Stimulated activated naive CD4-positive, alpha-beta T cell (primary cell): ENCODE data around the gene MYADM.
"Not testable (repeated sequence)": the region's sequence is repeated elsewhere in the genome, so short reads cannot be mapped to it uniquely, and the experiment has no call there.

Experiments used
- DNase-seq, 6 experiments: peaks; one replicate each; lab custom pipeline; 2025; lab: John Stamatoyannopoulos, UW

MYADM gene, protein sequence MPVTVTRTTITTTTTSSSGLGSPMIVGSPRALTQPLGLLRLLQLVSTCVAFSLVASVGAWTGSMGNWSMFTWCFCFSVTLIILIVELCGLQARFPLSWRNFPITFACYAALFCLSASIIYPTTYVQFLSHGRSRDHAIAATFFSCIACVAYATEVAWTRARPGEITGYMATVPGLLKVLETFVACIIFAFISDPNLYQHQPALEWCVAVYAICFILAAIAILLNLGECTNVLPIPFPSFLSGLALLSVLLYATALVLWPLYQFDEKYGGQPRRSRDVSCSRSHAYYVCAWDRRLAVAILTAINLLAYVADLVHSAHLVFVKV

DNA sequence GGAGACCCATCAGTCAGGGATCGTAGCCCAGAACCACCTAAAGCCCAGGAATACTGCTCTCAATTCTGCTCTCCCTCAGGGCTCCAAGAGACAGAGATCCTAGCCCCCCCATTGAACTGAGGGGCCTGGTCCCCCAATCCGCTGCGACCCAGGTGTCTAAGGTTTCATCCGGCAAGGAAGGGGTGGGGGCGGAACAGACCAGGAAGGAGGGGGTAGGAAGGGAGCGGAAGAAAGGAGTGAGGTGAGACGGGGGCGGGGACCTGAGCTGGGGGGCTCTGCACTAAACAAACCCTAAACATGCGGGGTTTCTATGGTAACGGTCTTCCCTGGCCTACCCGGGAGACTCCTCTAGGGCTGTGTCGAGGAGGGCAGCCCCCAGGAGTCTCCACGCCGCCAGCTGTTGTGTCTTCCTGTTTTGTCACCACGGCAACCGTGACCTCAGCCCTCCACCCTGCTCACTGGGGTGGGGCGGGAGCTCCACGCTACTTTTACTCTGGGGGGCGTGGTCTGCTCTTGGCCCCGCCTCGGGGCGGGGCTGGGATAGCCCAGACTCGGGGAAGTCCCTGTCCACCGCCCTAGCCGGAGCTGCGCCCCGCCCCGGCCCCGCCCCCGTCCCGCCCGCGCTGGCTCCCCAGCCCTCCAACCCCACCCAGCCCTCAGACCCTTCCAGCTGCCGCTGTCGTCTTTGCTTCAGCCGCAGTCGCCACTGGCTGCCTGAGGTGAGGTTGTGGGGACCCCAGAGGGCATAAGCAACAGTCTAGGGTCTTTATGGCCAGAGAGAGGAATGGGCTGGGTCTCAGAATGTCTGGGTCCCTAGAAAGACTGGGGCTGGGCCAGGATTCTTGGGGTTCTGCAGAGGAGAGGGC, at the start of gene MYADM:
Gene MYADM (plus strand): TSS at position 659 of the 866 bp plus-strand sequence. CDS start 5,647 bp downstream, outside the sequence.
- DNase-seq: peak; percentile 99 to 100 (median 100)

- no peak for DNase-seq
These were observed 48.9 kb upstream of the MYADM start for GRCh38 chr19:53818756-53819155.

DNA sequence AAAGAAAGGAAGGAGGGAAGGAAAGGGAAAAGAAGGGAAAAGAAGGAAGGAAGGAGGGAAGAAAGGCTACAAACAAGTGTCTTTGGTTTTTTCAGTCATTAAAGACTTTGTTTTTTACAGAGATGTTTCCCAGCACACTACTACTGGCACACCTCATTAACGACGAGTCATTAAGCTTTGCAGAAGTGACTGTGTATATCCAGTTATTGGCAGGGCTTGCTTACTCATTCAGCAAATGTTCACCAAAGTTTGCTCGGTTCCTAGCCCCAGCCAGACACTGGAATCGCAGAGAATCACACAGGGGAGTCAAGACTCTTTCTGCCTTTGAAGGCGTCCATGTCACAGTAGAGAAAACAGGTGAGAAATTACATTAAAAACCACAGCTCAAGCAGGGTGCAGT, 47.8 kb upstream of the MYADM start:
- no peak for DNase-seq

- DNase-seq: no peak
These were observed 44.1 kb upstream of the MYADM start for GRCh38 chr19:53823380-53824120.

DNA sequence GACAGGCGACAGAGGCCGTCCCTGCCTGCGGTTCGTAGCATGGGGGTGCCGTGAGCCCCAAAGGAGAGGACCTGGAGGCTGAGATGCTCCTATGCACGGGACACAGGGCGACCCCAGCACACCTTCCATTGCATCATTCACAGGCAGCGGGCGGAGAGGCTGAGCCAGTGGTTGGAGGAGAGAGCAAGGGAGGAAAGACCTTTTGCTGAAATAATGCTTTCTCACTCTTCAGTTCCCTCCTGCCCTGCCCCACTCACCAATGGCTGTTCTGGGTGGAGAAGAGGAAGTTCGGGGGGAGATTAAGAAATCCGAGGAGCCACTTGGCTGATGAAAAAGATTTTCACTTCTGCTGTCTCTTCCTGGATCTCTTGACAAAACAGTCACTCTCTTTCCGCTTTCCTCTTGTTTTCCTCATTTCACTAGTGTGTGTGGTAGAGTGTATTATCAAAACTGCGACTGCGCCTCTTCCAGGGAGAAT, 43.5 kb upstream of the MYADM start, which contains the start of gene NLRP12:
Gene NLRP12 (minus strand): TSS at position 181 of the 478 bp plus-strand sequence. CDS start 140 bp downstream, at position 41.
- no peak for DNase-seq

DNA sequence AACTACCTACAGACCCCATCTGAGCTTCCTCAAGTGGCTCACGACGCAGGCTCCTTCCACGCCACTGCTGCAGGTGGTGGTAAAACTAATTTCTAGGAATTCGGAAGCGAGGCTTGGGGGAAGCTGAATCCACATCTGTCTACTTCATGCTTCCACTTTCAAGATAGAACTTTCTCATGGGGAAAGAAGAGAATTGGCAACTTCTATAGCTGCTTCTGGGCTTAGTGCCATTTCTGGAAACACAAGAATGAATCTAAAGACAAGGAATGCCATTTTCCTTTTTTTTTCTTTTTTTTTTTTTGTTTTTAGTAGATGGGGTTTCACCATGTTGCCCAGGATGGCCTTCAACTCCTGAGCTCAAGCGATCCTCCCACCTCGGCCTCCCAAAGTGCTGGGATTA, 40.8 kb upstream of the MYADM start:
- DNase-seq: no peak

DNA sequence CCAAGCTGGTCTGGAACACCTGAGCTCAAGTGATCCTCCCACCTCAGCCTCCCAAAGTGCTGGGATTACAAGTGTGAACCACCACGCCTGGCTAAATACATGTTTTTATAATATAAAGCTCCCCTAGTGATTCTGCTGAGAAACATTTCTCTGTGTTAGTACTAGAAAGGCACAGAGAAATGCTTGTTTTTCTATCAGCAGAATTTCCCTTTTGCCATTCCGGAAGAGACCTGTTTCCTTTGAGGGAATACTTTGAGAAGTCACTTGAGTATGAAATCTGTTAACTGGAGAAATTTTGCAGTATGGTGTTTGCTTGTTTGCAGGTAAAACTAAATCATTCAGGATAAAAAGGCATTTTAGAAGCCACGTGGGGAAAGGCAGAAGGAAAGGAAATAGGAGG, 39.2 kb upstream of the MYADM start:
- DNase-seq: no peak

- DNase-seq: not testable (repeated sequence)
These were observed 34.8 kb upstream of the MYADM start for GRCh38 chr19:53832861-53833260.

DNA sequence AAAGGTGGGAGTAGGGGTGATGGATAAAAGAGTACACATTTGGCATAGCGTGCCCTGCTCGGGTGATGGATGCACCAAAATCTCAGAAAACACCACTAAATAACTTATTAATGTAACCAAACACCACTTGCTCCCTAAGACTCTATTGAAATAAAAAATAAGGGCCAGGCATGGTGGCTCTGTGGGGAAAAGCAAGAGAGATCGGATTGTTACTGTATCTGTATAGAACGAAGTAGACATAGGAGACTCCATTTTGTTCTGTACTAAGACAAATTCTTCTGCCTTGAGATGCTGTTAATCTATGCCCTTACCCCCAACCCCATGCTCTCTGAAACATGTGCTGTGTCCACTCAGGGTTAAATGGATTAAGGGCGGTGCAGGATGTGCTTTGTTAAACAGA, 29.2 kb upstream of the MYADM start:
- DNase-seq: not testable (repeated sequence)

- DNase-seq: not testable (repeated sequence)
These were observed 27.4 kb upstream of the MYADM start for GRCh38 chr19:53840241-53840640.

DNA sequence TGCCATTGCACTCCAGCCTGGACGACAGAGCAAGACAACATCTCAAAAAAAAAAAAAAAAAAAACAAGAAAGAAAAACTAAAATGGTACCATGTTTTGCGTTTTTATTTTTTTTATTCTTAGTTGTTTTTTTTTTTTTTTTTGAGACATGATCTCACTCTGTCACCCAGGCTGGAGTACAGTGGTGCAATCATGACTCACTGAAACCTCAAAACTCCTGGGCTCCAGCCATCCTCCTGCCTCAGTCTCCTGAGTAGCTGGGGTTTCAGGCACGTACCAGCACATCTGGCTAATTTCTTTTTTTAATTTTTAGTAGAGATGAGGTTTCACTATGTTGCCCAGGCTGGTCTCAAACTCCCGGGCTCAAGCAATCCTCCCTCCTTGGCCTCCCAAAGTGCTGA, 26.8 kb upstream of the MYADM start:
- not testable (repeated sequence) for DNase-seq

GRCh38 chr19:53844849-53845246, 22.8 kb upstream of the MYADM start:
- DNase-seq: no peak

DNA sequence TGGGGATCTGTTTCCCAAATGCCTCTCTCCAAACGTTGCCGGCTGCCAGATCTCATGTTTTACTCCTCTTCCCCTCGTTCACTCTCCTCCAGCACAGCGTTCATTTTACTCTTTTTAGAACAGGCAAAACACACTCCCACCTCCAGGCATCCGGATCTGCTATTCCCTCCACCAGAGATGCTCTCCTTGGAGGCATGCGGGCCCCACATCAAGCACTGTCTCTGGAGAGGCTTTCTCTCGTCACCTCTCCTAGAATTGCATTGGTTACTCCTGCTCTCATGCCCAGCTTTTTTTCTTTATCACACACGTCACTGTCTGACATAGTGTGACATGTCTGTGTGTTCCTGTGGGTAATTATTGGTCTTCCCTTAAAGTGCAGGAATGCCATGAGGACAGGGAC, 20.1 kb upstream of the MYADM start:
- no peak for DNase-seq

- no peak for DNase-seq
These were observed 18.4 kb upstream of the MYADM start for GRCh38 chr19:53849237-53849676.

DNA sequence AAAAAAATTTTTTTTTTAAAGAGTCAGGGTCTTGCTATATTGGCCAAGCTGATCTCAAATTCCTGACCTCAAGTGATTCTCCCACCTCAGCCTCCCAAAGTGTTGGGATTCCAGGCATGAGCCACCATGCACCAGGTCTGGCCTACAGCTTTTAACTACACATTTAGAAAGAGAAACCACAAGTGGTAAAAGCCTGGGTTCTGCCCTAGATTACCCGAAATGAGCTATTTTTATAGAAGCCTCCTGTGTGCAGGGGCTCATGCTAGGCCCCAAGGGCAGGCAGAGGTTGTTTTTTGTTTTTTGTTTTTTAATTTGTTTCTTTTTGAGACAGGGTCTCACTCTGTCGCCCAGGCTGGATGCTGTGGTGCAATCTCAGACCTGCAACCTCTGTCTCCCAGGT, 14.0 kb upstream of the MYADM start:
- no peak for DNase-seq

- no peak for DNase-seq
These were observed 3.3 kb upstream of the MYADM start for GRCh38 chr19:53864308-53864836.

GRCh38 chr19:53865523-53865917, 2.2 kb upstream of the MYADM start:
- peak in 1 of 6 experiments; percentile 34 for DNase-seq

GRCh38 chr19:53865918-53866864, 1.5 kb upstream of the MYADM start:
- peak in 5 of 6 experiments; percentile 21 to 65 (median 47) for DNase-seq

GRCh38 chr19:53866865-53867224, 838 bp upstream of the MYADM start:
- DNase-seq: no peak

- peak; percentile 41 to 71 (median 64) for DNase-seq
These were observed 608 bp downstream of the MYADM start for GRCh38 chr19:53868091-53868891.
